ENCODE measurements around the gene VPS4B.

DNA sequence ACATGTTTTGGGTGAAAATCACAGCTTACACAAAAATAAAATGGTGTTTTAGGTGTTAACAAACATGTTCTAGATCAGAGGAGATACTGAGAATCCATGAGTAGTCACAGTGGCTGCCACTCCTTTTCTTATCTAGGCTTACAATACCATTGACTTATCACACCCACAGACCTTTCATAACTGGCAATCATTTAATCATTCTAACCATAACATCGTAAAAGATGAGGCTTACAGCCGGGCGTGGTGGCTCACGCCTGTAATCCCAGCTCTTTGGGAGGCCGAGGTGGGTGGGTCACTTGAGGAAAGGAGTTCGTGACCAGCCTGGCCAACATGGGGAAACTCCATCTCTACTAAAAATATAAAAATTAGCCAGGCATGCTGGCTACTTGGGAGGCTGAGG lies 35.7 kb upstream of the VPS4B start:
- TF ChIP-seq, protein P1, sequence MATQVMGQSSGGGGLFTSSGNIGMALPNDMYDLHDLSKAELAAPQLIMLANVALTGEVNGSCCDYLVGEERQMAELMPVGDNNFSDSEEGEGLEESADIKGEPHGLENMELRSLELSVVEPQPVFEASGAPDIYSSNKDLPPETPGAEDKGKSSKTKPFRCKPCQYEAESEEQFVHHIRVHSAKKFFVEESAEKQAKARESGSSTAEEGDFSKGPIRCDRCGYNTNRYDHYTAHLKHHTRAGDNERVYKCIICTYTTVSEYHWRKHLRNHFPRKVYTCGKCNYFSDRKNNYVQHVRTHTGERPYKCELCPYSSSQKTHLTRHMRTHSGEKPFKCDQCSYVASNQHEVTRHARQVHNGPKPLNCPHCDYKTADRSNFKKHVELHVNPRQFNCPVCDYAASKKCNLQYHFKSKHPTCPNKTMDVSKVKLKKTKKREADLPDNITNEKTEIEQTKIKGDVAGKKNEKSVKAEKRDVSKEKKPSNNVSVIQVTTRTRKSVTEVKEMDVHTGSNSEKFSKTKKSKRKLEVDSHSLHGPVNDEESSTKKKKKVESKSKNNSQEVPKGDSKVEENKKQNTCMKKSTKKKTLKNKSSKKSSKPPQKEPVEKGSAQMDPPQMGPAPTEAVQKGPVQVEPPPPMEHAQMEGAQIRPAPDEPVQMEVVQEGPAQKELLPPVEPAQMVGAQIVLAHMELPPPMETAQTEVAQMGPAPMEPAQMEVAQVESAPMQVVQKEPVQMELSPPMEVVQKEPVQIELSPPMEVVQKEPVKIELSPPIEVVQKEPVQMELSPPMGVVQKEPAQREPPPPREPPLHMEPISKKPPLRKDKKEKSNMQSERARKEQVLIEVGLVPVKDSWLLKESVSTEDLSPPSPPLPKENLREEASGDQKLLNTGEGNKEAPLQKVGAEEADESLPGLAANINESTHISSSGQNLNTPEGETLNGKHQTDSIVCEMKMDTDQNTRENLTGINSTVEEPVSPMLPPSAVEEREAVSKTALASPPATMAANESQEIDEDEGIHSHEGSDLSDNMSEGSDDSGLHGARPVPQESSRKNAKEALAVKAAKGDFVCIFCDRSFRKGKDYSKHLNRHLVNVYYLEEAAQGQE (IDR thresholded peaks at IDR 0.05; ENCODE audit: unreplicated experiment), result no peak
- TF ChIP-seq, protein P2, sequence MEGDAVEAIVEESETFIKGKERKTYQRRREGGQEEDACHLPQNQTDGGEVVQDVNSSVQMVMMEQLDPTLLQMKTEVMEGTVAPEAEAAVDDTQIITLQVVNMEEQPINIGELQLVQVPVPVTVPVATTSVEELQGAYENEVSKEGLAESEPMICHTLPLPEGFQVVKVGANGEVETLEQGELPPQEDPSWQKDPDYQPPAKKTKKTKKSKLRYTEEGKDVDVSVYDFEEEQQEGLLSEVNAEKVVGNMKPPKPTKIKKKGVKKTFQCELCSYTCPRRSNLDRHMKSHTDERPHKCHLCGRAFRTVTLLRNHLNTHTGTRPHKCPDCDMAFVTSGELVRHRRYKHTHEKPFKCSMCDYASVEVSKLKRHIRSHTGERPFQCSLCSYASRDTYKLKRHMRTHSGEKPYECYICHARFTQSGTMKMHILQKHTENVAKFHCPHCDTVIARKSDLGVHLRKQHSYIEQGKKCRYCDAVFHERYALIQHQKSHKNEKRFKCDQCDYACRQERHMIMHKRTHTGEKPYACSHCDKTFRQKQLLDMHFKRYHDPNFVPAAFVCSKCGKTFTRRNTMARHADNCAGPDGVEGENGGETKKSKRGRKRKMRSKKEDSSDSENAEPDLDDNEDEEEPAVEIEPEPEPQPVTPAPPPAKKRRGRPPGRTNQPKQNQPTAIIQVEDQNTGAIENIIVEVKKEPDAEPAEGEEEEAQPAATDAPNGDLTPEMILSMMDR (conservative IDR thresholded peaks at IDR 0.05; ENCODE audit: low read depth in 2 of 2), result no peak
- no peak for TF ChIP-seq POLR2AphosphoS5 (IDR thresholded peaks at IDR 0.05; ENCODE audit: low read depth)
- no peak for TF ChIP-seq EZH2 (IDR thresholded peaks at IDR 0.05; ENCODE audit: low read depth, unreplicated experiment)
- TF ChIP-seq, protein P3, sequence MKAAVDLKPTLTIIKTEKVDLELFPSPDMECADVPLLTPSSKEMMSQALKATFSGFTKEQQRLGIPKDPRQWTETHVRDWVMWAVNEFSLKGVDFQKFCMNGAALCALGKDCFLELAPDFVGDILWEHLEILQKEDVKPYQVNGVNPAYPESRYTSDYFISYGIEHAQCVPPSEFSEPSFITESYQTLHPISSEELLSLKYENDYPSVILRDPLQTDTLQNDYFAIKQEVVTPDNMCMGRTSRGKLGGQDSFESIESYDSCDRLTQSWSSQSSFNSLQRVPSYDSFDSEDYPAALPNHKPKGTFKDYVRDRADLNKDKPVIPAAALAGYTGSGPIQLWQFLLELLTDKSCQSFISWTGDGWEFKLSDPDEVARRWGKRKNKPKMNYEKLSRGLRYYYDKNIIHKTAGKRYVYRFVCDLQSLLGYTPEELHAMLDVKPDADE (IDR thresholded peaks at IDR 0.05), result no peak
- TF ChIP-seq JUNB (IDR thresholded peaks at IDR 0.05; ENCODE audit: unreplicated experiment), result no peak
- TF ChIP-seq NANOG (IDR thresholded peaks at IDR 0.05; ENCODE audit: borderline replicate concordance), result no peak
- no peak for TF ChIP-seq EZH2phosphoT487 (IDR thresholded peaks at IDR 0.05; ENCODE audit: unreplicated experiment)

Measured in GM23338 (cell line).